Retinal pigment epithelial cell (primary cell): ENCODE data around the gene MUC5AC.
"Not testable (repeated sequence)": the region's sequence is repeated elsewhere in the genome, so short reads cannot be mapped to it uniquely, and the experiment has no call there.

Source experiments
- DNase-seq: peaks from one replicate; pipeline ENCODE4 v3.0.0-alpha.2; 2010; ENCODE audit warnings: low read depth
- H3K4me3 ChIP-seq: 2 replicates; pipeline ENCODE4 v1.5.1; 2011; ENCODE audit warnings: mild to moderate bottlenecking, low read length, control low read depth, moderate library complexity
- CTCF ChIP-seq: conservative IDR thresholded peaks from 2 replicates; pipeline ENCODE4 v1.5.1; 2011; ENCODE audit warnings: low read depth, low read length, control low read depth, inconsistent platforms

Gene MUC5AC

GRCh38 chr11:1161410-1162137 is 3.8 kb downstream of the MUC5AC start:
- DNase-seq = no peak
- no peak overlapping the region for H3K4me3 ChIP-seq
- TF ChIP-seq CTCF = no peak

DNA sequence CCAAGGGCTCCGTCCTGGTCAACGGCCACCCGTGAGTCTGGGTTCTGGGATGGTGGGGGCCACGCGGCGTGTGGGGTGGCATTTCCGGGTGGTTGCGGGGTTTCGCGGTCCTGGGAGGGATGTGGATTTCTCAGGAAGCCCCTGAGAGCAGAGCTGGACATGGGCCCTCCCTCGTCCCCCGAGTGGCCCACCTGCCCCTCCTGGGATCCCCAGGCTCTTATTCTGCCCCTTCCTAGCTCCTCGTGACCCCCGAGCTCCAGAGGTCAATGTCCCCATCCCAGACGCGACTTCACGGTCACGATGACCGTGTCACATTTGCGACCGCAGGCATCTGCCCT is 4.4 kb downstream of the MUC5AC start:
- no peak overlapping the region for H3K4me3 ChIP-seq
- DNase-seq = no peak
- no peak for TF ChIP-seq CTCF

DNA sequence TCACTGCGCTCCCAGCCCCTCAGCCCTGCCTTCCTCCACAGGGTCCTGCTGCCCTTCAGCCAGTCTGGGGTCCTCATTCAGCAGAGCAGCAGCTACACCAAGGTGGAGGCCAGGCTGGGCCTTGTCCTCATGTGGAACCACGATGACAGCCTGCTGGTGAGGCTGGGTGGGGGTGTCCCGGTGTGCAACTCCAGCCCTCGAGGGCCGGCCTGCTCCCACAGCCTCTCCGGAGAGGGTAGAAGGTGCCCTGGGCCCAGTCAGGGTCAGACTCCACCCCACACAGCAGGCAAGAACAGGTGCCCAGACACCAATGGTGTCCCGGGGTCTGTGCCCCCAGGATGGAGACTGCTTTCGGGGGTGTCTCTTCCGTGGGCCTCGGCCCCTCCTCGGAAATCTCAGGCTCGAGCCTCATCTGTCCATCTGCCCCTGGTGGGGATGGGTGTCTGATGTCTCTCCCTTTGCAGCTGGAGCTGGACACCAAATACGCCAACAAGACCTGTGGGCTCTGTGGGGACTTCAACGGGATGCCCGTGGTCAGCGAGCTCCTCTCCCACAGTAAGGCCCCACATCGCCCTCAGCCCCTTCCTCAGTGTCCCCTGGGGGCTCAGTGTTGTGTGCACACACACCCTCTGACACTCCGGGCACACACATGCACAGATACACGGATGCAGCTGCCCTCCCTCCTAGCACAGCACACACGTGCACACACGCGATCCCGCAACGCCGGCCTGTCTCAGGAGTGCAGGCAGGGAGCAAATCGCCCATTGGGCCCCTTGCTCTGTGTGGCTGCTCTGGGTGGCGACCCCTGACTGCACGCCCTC is 4.9 kb downstream of the MUC5AC start:
- no peak for TF ChIP-seq CTCF
- no peak for DNase-seq
- H3K4me3 ChIP-seq = no peak overlapping the region

DNA sequence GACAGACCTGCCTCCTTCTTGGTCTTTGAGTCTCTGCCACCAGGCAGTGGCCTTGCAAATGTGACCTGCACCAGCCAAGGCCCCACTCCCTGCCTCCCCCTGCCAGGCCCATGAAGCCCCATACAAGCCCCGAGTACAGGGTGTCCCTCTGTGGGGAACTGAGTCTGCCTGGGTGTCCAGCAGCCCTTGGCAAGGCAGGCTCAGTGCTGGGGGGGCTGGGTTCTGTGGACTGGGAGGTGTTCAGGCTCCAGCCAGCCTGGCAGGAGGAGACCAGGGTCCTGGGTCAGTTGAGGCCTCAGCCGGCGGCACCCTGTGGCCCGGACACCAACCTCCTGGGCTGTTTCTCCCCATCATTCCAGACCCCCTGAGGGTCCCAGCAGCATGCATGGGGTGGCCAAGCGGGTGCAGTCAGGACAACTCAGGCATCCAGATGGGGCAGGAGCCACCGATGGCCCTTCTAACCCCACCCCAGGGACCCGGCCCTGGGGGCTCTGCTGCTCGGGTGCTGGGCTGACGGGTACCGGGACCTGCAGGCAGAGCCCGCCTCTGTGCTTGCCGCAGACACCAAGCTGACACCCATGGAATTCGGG is 5.7 kb downstream of the MUC5AC start:
- H3K4me3 ChIP-seq = no peak overlapping the region
- DNase-seq = no peak
- TF ChIP-seq CTCF = no peak

DNA sequence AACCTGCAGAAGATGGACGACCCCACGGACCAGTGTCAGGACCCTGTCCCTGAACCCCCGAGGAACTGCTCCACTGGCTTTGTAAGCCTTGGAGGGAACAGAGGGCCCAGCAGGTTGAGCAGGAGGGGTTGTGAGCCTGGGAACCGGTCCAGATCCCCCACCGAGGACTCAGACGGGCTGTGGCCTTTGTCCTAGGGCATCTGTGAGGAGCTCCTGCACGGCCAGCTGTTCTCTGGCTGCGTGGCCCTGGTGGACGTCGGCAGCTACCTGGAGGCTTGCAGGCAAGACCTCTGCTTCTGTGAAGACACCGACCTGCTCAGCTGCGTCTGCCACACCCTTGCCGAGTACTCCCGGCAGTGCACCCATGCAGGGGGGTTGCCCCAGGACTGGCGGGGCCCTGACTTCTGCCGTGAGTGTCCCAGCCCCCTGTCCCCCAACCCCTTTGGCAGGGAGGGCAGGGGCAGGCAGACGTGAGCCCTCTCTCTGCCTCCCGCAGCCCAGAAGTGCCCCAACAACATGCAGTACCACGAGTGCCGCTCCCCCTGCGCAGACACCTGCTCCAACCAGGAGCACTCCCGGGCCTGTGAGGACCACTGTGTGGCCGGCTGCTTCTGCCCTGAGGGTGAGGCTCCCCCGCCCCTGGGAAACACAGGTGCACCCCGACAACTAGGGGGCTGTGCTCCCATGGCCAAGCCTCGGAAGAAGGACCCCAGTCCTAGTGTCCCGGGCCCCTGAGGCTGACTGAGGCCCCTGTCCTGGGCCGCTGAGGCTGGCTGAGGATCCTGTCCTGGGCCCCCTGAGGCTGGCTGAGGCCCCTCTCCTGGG is 6.4 kb downstream of the MUC5AC start:
- TF ChIP-seq CTCF = no peak
- DNase-seq = no peak
- no peak overlapping the region for H3K4me3 ChIP-seq

DNA sequence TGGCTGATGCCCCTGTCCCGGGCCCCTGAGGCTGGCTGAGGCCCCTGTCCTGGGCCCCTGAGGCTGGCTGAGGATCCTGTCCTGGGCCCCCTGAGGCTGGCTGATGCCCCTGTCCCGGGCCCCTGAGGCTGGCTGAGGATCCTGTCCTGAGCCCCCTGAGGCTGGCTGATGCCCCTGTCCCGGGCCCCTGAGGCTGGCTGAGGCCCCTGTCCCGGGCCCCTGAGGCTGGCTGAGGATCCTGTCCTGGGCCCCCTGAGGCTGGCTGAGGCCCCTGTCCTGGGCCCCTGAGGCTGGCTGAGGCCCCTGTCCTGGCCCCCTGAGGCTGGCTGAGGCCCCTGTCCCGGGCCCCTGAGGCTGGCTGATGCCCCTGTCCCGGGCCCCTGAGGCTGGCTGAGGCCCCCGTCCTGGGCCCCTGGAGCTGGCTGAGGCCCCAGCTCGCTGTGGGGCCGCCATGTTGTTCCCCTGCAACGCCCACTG is 7.1 kb downstream of the MUC5AC start:
- not testable (repeated sequence) for DNase-seq, H3K4me3 ChIP-seq
